T-helper 22 cell (primary cell): ENCODE measurements around the gene HIC1.

Experiments
- DNase-seq: peaks from one replicate; pipeline ENCODE4 v3.0.0-alpha.2; 2020; ENCODE audit warnings: low read depth

HIC1 gene

DNA sequence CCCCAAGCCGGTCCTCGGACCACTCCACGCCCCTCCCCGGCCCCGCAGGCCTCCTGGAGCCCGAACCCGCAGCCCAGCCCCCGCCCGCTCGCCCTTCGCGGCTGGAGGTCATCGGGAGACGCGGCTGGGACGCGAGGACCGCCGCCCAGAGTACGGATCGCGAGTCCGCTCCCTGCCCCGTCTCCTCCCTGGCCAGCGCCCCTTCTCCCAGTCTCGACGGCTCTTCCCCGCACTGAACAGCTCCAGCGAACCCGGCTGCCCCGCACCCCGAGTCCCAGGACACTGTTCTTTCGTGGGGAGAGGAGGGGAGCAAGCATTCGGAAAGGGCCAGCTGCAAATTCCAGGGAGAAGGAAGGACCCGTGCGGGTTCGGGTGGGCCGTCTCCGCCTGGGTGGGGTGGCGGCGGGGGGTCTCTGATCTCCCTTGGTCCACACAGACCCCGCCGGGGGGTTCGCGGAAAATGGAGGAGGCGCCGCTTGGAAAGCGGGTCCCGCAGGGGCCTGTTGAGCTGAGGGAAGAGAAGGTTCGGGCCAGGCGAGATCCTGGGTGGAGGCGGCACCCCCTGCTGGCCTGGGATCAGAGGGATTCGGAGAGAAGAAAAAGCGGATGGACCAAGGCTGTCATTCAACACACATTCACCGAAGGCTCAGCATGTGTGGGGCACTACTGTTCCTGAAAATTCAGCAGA lies 29.1 kb upstream of the HIC1 start:
- DNase-seq = no peak

DNA sequence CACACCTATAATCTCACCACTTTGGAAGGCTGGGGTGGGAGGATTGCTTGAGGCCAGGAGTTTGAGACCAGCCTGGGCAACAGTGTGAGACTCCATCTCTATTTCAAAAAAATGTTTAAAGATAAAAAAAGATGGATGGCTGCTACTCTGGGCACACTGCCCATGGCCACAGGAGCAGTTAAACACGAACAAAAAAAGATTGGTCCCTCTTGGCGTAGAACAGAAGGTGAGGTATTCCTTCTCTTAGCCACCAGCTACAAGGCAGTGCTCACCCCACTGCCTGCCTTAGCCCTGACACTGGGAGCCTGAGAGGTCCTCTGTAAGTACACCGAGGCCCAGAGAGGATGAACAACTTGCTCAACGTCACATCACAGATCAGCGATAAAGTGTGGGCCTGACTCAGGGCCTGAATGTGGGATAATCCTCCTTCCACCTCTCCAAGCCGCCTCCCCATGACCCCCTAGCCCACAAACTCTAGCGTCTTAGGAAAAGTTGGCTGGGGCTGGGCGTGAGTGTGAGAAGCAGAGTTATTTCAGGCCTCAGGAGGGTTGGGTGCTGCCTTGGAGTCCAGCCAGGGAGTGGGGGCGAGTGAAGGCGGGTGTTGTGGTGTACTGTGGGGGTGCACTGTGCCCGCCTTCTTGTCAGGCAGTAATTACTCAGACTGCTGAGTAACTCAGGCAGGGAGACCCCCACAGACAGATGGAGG lies 27.2 kb upstream of the HIC1 start:
- no peak for DNase-seq

DNA sequence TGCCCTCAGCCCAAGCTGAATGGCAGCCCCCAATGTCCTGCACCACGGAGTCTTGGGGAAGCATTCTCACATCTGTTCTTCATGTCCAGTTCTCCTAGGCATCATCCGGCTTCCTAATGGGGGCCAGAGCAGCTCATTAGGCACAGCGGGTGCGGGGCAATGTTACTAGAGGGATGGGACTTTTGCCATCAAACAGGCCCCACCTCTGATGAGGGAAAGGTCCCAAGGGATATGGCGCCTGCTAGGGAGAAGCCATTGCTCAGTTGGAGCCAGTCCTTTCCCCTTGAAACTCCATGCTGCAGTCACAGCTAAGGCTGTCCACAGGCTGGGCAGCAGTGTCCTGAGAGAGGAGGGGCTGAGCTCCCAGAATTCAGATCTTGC lies 26.7 kb upstream of the HIC1 start:
- DNase-seq = no peak

DNA sequence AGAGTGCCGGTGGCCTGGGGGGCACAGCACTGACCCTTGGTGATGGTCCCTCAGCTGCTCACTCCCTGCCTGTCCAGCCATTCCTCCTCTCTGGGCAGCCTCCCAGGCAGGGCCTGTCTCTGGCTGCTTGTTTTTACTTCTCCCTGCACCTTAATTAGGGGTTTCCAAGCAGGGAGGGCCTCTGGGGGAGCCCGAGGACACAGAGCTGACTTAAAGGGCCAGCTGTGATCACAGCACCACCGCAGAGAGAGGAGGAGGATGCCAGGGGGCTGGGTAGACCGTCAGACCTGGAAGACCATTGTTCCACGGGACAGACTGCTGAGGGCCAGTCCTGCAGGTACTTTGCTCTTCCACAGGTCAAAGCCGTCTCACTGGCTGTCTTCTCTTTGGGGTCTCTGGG lies 26.2 kb upstream of the HIC1 start:
- DNase-seq = no peak

DNA sequence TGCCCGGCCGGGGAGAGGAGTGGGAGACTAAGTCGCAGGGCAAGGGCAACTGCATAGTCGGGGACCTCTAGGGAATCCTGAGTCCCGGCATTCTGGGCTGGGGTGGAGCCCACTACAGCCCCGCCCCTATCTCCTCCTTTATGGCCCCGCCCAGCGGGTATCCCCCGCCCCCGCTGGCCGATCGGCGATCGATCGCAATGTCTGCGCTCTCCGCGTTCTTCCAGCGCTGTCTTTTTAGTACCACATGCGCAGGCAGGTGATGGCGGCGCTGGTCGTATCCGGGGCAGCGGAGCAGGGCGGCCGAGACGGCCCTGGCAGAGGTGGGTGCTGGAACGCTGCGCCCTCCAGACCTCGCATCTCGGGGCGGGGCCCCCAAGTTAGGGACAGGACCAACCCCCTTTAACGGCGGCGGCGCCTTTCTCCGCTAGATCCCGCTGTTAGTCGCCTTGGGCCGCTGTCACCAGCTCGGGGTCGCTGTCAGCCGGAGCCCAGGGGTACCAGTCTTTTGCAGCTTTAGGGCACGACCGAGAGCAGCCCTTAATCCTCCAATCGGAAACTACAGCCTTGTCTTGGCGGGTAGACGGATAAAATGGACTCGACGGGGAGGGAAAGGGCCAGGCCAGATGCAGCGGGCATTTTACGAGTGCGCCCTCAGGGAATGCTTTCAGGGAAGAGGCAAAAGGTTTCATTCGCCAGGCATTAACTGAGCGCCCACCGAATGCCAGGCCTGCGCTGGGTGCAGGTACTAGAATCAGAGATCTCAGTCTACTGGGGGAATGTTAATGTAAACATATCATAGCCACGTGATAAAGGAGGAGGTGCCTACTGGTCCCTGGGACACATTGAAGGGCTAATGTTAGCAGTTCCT lies 24.8 kb upstream of the HIC1 start, which contains the start of gene DPH1:
Gene DPH1, plus strand, starts transcription at position 243 of the 868 bp plus-strand sequence. Its CDS starts 17 bp downstream, at position 260.
- peak; percentile 71 for DNase-seq

DNA sequence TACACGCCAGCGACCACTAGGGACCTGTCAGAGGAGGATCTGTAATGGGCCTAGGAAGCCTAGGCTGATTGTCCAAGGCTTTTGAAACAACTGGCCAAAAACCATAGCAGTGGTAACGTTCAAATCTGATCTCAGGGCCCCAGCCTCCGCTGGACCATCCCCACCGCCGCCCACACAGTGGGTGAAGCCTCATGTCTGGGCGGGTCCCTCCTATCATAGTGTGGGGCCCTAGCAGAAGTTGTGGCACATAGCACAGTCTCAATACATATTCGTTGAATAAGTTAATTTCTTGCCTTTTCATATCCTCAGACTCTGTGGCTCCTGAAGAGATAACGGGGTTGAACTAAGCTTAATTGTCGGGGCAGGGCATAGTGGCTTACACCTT lies 24.1 kb upstream of the HIC1 start:
- DNase-seq = no peak

DNA sequence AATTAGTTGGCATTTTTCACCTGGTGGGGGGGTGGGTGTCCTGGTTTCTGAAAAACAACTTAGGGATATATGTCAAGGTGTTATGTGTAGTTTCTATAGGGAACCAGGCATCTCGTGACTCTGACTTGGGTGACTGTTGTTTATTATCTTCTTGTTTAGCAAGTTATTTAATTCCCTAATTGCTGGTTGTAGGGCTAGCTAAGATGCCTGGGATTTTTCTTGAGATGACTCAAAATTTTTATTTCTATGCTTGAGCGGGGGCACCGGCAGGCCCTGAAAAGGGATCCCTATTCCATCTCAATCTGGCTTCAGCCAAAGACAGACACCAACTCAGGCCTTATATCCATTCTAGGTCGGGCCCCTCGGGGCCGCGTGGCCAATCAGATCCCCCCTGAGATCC lies 21.8 kb upstream of the HIC1 start:
- no peak for DNase-seq

DNA sequence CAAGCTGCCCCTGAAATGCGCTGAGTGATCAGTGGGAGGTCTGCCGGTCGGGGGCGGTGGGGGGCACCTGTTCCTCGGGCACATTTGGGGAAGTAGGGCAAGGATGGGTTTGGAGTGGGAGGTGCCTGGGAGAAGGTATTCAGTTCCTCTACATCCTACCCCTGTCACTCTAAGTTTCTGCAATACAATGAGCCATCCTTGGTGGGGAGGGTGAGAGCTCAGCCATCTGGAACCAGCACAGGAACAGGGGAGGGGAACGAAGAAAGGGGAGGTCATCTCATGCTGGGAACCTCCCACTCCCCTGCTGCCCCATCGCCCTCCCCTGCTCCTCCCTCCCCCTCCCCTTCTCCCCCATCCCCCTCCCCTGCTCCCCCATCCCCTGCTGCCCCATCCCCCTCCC lies 20.7 kb upstream of the HIC1 start:
- DNase-seq = no peak

DNA sequence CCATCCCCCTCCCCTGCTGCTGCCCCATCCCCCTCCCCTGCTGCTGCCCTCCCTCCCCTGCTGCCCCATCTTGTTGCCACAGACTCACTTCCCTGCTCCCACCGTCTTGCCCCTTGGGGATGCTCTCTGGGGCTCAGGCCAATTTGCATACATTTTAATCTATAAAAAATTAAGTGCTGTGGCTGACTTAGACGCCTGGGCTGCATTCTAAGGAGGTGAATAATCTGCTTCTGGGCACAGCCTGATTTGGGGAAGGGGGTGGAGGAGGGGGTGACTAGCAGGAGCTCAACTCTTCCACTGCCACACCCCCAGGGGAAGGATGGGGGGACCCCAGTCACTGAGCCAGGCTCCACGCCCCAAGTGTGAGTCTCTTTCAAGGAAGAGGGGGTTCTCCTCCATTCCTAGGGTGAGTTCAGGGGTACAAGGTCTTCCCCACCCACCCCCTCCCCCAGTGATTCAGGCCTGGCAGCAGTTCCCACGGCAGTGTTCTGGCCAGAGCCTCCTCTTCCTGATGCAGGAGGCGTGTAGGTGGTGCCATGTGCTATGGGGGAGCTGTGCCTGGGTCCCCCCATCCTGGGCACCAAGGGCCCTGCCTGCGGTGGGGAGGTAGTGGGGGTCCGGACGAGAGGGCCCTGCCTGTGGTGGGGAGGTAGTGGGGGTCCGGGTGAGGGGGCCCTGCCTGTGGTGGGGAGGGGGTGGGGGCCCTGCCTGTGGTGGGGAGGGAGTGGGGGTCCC lies 19.9 kb upstream of the HIC1 start:
- no peak for DNase-seq

DNA sequence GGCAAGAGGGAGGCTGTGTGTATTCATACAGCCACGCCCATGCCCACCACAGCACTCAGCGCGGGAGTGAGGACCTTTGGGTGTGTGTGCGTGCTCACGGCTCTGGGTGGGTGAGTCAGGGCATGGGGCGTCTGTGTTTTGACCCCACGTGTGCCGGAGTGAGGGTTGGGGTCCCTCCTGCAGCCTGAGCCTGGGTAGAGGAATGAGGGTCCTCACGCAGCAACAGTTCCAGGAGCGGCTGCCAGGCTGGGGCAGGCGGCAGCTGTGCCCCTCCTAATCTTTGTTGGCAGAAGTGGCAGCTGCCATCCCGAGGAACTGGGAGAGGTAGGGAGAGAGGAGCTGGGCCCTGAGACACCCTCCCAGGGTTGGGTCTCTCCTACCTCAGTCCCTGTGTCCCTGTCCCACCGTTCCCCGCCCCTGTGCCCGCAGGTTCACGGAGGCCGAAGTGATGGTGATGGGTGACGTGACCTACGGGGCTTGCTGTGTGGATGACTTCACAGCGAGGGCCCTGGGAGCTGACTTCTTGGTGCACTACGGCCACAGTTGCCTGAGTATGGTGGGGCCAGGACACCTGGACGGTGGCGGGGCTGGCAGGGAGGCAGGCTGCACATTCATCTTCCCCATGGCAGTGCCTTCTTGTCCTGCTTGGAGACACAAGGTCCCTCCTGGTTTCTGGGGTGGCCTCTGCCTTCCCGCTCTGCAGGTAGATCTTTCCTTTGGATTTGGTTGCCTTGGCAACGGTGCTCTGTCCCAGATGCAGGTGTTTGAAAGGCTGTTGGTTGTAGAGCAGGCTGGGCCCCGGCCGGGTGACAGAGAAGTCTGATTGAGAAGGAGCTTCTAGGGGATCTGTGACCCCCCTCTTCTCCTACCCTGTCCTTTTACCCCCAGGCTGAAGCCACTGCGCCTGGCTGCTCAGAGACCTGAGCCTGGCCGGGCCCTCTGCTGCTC lies 19.1 kb upstream of the HIC1 start:
- DNase-seq = no peak

DNA sequence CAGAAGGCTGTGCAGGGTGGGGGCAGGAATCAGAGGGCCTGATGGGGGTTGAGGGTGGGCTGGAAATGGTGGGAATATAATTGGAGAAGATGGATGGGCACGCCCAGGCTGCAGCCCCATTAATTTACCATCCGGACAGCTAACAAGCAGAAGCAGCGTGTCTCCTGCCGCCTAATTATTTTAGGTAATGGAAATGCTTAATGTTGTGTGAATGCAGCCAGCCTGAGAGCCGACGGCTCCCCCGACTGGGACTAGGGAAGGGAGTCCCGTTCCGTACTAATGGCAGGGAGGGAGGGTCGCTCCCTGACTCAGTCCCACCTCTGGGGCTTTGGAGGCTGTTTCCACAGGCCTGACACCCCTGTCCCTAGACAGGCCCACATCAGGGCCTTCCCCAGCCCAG lies 17.7 kb upstream of the HIC1 start:
- no peak for DNase-seq

DNA sequence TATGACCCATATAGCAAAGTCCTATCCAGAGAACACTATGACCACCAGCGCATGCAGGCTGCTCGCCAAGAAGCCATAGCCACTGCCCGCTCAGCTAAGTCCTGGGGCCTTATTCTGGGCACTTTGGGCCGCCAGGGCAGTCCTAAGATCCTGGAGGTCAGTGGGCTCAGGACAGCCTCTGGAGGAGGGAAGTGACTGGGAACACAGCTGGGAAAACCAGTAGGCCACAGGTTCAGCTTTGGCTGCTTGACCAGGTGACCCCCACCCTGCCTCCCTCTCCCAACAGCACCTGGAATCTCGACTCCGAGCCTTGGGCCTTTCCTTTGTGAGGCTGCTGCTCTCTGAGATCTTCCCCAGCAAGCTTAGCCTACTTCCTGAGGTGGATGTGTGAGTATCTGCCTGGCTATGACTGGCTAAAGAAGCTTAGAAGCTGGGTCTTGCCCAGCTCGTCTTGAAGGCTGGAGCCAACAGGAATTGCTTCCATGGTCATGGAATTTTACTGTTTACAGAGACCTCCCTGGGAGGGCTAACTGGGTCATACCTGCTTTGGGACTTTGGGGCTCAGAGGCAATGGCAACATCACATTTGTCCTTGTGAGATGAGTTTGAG lies 14.6 kb upstream of the HIC1 start:
- DNase-seq = no peak

DNA sequence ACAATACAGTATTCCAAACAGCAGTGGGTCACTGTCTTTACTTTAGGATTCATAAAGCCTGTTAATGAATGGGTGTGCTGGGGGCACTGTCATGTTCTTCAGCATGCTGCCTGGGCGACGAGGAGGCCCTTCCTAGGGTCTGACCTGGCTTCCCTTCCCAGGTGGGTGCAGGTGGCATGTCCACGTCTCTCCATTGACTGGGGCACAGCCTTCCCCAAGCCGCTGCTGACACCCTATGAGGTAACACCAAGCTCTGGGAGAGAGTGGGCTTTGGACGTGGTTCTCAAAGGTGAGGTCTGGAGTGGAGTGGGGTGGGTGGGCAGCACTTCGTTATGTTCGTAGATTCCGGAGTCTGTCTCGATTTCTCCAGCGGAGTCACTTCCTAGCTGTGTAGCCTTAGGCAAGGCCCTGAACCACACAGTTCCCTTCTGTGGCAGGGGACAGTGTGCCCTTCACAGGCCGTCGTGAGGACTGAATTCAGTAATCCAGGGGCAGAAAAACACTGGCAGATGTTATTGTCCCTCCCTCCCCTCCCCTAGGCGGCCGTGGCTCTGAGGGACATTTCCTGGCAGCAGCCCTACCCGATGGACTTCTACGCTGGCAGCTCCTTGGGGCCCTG lies 13.9 kb upstream of the HIC1 start:
- no peak for DNase-seq

DNA sequence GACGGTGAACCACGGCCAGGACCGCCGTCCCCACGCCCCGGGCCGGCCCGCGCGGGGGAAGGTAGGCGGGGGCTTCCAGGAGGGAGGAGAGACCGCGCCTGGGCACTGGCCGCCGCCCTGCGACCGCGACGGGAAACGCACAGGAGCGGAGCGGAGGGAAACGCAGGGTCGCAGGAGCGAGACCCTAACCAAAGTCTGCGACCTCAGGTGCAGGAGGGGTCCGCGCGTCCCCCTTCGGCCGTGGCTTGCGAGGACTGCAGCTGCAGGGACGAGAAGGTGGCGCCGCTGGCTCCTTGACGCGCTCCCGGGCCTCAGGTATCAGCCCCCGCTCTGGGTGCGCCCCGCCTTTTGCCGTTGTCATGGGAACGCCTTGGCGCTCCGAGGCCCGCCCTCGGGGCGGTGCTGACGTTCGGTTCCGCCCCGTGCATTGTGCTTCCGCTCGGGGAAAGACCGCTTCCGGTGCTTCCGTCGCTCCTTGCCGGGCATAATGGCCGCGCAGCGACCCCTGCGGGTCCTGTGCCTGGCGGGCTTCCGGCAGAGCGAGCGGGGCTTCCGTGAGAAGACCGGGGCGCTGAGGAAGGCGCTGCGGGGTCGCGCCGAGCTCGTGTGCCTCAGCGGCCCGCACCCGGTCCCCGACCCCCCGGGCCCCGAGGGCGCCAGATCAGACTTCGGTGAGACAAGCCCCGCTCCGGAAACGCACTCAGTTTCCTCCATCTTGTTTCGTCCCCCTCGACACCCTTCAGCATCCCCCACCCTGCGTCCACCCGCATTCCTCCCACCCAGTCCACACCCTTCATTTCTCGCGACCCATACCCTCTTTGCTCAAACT lies 13.1 kb upstream of the HIC1 start, which contains the start of gene OVCA2:
Gene OVCA2, plus strand, starts transcription at position 462 of the 829 bp plus-strand sequence. Its CDS starts 26 bp downstream, at position 488.
- peak; percentile 93 for DNase-seq

DNA sequence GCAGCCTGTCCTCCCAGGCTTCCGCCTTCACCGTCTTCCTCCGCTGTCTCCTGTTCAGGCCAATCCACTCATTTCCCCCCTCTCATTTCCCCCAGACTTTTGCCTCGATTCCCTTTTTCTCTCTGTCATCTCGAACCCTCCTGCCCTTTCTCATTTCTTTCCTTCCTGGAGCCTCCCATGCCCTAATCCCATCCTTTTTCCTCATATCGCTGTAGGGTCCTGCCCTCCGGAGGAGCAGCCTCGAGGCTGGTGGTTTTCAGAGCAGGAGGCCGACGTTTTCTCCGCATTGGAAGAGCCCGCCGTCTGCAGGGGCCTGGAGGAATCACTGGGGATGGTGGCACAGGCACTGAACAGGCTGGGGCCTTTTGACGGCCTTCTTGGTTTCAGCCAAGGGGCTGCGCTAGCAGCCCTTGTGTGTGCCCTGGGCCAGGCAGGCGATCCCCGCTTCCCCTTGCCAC lies 12.5 kb upstream of the HIC1 start:
- no peak for DNase-seq

DNA sequence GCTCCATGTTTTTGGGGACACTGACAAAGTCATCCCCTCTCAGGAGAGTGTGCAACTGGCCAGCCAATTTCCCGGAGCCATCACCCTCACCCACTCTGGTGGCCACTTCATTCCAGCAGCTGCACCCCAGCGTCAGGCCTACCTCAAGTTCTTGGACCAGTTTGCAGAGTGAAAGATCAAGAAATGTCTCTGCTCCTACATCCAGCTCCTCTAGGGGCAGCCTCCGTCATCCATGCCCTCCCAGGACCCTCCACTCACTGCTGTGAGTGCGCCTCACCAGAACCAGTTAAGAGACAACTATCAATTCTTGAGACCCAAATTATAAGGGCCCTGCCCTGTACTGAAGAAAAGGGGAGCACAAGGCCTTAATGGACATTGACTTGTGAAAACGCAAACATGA lies 12.0 kb upstream of the HIC1 start:
- no peak for DNase-seq

DNA sequence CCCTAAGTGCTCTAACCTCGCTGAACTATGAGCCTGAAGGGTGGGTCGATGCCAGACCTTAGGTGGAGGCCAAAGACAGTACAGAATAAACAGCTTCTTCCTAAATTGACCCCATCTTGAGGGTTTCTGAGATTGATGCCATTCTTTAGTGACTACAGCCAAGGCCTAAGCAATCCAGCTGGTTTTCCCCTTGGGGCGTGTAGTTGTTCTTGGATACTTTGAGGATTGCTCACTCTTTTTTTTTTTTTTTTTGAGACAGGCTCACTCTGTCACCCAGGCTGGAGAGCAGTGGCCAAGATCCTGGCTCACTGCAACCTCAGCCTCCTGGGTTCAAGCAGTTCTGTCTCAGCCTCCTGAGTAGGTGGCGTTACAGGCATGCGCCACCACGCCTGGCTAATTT lies 11.1 kb upstream of the HIC1 start:
- no peak for DNase-seq

DNA sequence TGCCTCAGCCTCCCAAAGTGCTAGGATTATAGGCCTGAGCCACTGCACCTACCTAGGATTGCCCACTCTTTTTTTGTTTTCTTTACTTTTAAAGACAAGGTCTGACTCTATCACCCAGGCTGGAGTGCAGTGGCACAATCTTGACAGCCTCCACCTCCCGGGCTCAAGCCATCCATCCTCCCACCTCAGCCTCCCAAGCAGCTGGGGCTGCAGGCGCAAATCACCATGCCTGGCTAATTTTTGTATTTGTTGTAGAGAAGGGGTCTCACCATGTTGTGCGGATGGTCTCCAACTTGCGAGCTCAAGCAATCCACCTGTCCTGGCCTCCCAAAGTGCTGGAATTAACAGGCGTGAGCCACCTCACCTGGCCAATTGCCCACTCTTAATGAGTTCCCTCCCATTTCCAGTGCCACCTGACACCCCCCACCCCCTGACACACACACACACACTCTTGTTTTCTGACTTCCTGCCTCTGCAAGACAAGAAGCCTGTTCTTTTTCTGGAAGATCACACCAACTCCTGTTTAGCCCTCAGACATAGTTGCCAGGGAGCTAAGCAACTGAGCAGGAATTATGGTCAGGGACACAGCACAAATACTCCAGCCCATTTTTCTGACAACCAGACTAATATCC lies 10.5 kb upstream of the HIC1 start:
- no peak for DNase-seq

DNA sequence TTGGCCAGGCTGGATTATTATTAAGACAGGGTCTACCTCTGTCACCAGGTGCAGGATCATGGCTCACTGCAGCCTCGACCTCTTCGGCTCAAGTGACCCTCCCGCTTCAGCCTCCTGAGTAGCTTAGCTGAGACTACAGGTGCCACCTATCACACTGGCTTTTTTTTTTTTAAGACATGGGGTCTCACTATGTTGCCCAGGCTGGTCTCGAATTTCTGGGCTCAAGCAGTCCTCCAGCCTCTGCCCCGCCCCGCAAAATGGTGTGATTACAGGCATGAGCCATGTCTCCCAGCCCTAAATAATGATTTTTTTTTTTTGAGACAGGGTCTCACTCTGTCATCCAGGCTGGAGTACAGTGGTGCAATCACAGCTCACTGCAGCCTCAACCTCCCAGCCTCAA lies 7.3 kb upstream of the HIC1 start:
- no peak for DNase-seq
